NCI-H1930 (cell line): ENCODE results near the gene SMOC2.

Experiments used
- DNase-seq, 2 experiments: peaks; one replicate each; lab custom pipeline; 2025; lab: John Stamatoyannopoulos, UW

Gene SMOC2

GRCh38 chr6:168485818-168486217 is 44.8 kb downstream of the SMOC2 start:
- no peak for DNase-seq

DNA sequence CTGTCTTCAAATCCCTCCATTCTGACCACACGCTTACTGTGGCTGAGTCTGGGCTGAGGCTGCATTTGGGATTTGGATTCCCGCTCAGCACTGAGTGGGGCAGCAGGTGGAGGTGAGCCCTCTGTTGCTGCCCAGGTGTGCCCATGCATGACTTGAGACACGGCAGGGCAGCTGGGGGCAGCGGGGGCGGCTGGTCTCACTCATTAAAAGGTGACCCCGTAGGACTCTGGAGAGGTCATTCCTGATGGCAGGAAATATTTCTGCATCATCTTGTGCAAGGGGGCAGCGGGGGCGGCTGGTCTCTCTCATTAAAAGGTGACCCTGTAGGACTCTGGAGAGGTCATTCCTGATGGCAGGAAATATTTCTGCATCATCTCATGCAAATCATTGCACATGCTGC is 49.8 kb downstream of the SMOC2 start:
- DNase-seq: no peak

- DNase-seq: no peak
These were observed 53.0 kb downstream of the SMOC2 start for GRCh38 chr6:168493976-168494375.

- no peak for DNase-seq
These were observed 53.7 kb downstream of the SMOC2 start for GRCh38 chr6:168494726-168495125.

DNA sequence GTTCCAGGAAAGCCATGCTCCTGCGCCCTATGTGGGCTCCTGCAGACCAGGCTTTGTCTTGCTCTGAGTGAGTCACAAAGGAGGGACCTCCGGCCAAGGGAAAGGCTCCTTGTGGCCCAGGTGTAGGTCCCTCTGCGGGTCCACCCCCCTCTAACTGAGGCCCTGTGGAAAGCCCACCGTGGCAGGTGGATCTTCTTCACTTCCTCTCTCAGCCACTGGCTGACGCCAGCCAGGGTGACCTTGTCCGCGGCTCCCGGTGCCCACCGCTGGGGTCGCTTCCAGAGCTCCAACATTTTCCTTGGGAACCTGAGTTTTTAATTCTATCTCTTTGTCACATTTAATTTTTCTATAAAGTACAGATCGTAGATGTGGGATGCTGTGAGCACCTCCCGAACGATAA is 54.1 kb downstream of the SMOC2 start:
- DNase-seq: no peak

GRCh38 chr6:168495636-168496035 is 54.7 kb downstream of the SMOC2 start:
- DNase-seq: no peak

GRCh38 chr6:168496139-168496996 is 55.4 kb downstream of the SMOC2 start:
- DNase-seq: no peak

DNA sequence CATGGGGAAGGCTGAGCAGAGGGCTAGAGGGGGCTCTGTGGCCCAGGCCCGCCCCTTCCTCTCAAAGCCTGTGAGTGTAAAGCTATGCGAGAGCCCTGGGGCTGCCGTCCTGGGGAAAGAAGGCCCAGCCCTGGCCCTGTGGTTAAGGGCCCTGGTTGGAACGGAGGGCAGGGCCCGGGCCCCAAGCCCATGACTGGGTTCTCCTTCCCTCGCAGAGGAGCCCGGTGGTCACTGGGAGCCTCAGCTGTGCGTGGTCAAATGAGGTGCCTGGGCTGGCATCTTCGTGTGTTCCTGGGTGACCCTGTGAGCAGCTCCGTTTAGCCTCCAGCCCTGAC is 56.0 kb downstream of the SMOC2 start:
- DNase-seq: no peak

GRCh38 chr6:168497381-168497780 is 56.4 kb downstream of the SMOC2 start:
- DNase-seq: no peak

- no peak for DNase-seq
These were observed 57.3 kb downstream of the SMOC2 start for GRCh38 chr6:168498161-168498843.

DNA sequence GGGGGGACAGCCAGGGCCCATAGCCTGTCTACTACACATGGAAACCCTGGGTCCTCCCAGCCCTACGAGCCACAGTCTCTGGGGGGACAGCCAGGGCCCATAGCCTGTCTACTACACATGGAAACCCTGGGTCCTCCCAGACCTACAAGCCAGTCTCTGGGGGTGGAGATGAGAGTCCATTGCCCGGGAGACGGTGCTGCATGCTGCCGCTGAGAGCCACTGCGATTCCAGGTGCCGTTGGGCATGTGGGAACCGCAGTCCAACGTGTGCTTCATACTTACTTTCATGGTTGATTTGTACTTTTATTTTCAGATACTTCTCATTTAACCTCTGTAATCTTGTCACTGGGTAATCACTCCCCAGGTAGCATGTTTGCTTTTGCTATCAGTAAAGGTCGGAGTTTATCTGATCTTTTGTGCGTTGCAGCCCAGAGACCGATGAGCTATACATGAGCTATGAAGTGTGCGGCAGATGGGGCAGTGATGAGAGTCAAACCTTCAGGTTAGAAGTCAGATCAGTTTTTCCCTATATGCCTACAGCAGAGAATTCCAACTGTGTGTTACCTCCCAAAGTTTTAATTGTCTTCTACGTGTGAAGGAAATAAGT is 58.2 kb downstream of the SMOC2 start:
- no peak for DNase-seq

DNA sequence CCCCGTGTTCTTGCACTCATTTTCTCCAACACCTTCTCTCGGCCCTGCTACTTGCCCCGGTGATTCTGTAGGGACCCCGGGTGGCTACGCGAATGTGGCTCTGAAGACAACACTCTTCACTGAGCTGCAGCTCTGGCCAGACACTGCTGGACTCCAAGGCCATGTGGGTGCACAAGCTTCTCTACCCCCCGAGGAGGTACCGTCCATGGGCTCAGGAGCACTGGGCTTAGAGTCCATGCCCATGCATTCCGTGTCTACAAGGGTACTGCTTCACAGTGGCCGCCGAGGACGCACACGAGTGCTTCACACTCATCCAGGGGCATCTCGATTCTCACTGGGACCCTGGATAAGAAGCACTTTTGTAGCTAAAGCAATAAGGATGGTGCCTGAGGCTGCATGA is 59.5 kb downstream of the SMOC2 start:
- DNase-seq: no peak

DNA sequence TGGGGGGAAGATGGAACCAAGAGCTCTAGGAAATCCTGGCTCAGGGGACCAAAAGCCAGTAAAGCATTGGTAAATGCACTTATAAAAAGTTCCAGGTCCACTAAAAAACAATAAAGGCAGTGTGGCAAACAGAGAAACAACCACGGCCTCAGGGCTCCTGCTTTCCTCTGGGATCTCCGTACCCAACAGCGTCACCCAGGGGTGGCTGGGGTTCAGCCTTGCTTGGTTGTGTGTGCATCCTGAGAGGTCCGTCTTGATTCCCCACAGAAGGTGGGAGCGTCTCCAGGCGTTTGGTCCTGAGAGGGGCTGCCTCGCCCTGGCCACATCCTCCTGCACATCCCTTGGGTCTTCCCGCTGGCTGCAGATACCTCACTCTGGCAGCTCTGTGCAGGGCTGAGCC is 60.6 kb downstream of the SMOC2 start:
- no peak for DNase-seq

DNA sequence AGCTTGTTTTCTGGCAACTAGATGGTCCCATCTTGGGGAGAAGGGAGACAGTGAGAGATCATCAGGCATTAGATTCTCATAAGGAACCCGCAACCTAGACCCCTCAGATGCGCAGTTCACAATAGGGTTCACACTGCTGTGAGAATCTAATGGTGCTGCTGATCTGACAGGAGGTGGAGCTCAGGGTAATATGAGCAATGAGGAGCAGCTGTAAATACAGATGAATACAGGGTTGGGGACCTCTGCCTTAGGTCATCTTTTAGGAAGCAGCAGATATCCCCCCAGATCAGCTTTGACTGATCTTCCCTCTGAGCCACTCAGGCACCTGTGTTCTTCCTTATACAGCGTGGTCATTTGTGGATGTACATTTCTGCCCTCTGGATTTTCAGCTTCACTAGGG is 63.4 kb downstream of the SMOC2 start:
- no peak for DNase-seq

DNA sequence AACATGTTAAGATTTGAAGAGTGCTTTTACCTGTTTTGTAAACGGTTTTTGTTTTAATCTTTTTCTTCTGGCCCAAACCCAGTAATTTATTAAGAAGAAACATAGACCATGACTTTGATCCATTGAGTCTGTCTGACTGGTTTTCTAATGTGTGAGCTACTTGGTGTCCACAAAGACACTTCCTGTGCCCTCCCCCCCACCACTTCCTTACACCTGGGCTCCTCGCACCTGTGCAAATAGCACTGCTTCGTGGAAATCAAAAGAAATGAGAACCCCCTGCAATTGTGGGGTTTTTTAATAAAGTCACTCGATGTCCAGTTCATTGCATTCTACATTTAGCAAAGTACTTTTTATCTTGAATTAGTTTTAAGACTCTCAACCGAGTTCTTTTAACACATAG is 65.5 kb downstream of the SMOC2 start:
- no peak for DNase-seq

- no peak for DNase-seq
These were observed 66.3 kb downstream of the SMOC2 start for GRCh38 chr6:168507297-168507696.

- no peak for DNase-seq
These were observed 66.7 kb downstream of the SMOC2 start for GRCh38 chr6:168507730-168508129.

DNA sequence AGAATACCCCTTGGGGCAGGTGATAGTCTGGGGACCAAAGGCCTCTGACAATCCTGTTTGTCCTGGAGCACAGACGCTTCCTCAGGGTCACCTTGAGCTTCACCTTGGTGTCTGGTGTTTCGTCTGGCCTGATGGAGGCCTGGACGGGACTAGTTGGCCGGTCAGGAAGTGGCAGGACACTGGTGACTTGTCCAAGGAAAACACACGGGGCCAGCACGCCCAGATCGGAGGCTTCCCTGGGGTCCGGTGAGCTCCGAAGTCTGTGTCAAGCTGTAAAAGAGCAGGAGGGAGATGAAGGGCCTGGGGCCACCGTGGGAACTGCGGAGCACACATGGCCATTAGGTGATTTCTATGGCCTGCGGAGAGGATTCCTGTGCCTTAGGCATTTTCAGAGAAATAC is 67.9 kb downstream of the SMOC2 start:
- DNase-seq: no peak

GRCh38 chr6:168513766-168514165 is 72.8 kb downstream of the SMOC2 start:
- DNase-seq: no peak

GRCh38 chr6:168514216-168514615 is 73.2 kb downstream of the SMOC2 start:
- no peak for DNase-seq

DNA sequence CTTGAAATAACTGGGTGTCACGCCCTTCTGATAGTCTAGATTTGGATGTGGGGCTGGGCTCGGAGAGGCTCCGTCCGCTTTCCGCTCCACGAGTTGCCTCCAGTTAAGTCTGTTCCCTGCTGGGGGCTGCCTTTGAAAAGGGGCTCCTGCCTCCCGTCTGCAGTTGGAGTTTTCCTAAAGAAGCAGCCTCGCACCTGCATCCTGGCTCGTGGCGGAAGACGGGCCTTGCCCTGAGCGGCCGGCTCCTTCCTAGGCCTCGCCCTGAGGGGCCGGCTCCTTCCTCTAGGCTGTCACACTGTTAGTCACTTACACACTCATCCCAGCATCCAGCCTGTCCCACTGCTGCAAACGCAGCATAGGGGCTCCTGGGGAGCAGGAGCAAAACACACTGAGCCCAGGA is 74.4 kb downstream of the SMOC2 start:
- no peak for DNase-seq

DNA sequence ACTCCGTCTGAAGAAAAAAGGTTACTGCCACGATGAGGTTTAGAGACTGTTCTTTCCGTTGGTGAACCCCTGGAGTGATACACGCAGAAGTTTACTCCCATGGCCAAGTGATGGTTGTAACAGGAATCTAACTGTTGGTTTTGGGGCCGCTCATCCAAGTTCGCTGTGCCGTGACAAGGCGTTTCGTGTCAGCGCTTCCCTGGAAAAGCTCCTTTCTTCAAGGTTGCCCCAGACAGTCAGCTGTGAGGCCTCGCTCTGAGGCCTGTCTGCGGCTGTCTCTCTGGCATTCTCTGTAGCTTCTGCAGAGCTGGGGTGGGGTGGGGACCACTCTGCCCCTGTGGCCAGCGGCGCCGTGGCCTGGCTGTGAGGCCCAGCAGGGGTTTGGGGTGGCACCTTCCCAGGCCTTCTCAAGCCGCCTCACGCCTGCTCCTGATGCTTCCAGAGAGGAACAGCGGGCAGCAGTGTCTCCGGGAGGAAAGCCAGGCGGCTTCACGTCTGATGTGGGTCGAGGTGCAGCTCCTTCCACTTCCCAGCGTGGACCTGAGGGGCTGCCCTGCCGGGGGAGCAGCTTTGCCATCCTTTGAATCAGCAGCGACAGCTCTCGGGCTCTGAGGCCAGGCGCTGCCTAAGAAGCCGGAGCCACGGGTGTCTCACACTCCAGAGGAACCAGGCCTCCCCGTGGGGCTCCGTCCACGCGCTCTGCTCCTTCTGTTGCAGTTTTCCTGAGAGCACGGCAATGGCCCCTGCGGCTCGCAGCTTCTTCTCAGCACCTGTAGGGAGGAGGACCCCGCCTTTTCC is 76.2 kb downstream of the SMOC2 start:
- DNase-seq: no peak
